K562 (cell line): ENCODE results near the gene TAF11L2.
"Not testable (repeated sequence)": the region's sequence is repeated elsewhere in the genome, so short reads cannot be mapped to it uniquely, and the experiment has no call there.

Experiments
- BDP1 ChIP-seq: IDR thresholded peaks from 3 replicates; pipeline ENCODE4 v1.6.1; 2011; ENCODE audit not compliant: insufficient read length, insufficient read depth
- CTCF ChIP-seq, 3 experiments: IDR thresholded peaks in 2 of 3; conservative IDR thresholded peaks in 1 of 3; 2 replicates each; pipeline ENCODE4 v1.5.1; 2011 to 2012; ENCODE audit warnings: low read length in 3 of 3, mild to moderate bottlenecking in 3 of 3, control low read depth in 2 of 3, improper control_type of control experiment in 1 of 3, inconsistent platforms in 1 of 3, low read depth in 1 of 3, mixed read lengths in 1 of 3, moderate library complexity in 1 of 3; ENCODE audit not compliant: insufficient read depth in 2 of 3
- IFI16 ChIP-seq: fragments of 250-450 bp; sonication (Bioruptor Pico); IDR thresholded peaks from 2 replicates; pipeline ENCODE4 v2.1.2; 2022; ENCODE audit warnings: mild to moderate bottlenecking, inconsistent platforms

GRCh38 chr5:17526504-17526903 lies 28.5 kb downstream of the TAF11L2 start:
- not testable (repeated sequence) for TF ChIP-seq BDP1; IFI16; CTCF (IDR thresholded peaks at IDR 0.05 in 2 of 3, conservative IDR thresholded peaks at IDR 0.05 in 1 of 3; ENCODE audit: insufficient read depth in 2 of 3, low read depth in 1 of 3, low read length in 3 of 3)
